HCT116 (cell line): Measurements from ENCODE around the gene IPCEF1. TPM values are rescaled to one million over a fixed set of nuclear protein-coding genes. Genes with fewer than 3 reads are reported as not detected.

Source experiments
- ATAC-seq: fragments of 200-7000 bp; cut with Tn5 transposase; 2 replicates; pipeline ENCODE4 v1.9.1; 2020; ENCODE audit warnings: mild to moderate bottlenecking, moderate library complexity
- BruUV-seq: library from RNA; stranded (reverse); fragments of 400-500 nt; replicated peaks from 2 replicates; lab custom pipeline; 2021; lab: Mats Ljungman, UMichigan
- CTCF ChIA-PET: fragments of 300-600 bp; sonication (Branson Sonifier 250); formaldehyde crosslinking; loops from one replicate; lab custom pipeline; 2021; ENCODE audit warnings: antibody characterized with exemption; lab: Charles Lee
- POLR2A ChIA-PET: fragments of 300-600, 350-600 bp; sonication (Branson Sonifier 250); formaldehyde crosslinking; loops from one replicate; lab custom pipeline; 2021; ENCODE audit warnings: antibody characterized with exemption; lab: Charles Lee
- RAD21 ChIA-PET, 2 experiments: fragments of 300-600 bp; sonication (Branson Sonifier 250); formaldehyde crosslinking; loops; one replicate each; lab custom pipeline; 2023; ENCODE audit warnings: low total read pairs in 2 of 2; ENCODE audit not compliant: uncharacterized antibody in 2 of 2, unreplicated experiment in 2 of 2, low non-redundant PET in 1 of 2; lab: Charles Lee
- DNase-seq: peaks from one replicate; pipeline ENCODE4 v3.0.0-alpha.2; 2010; ENCODE audit warnings: low read depth, low spot score
- H2AFZ ChIP-seq: fragments of 200-600 bp; shearing (Covaris generic), sonication (generic); 2 replicates; pipeline ENCODE4 v1.6.1; 2017; ENCODE audit warnings: low read depth, mixed run types, mixed read lengths, antibody characterized with exemption, low read length; ENCODE audit not compliant: poor library complexity, severe bottlenecking
- H3K27ac ChIP-seq: 2 replicates; pipeline ENCODE4 v1.5.1; 2012; ENCODE audit warnings: low read depth, low read length
- H3K27me3 ChIP-seq: fragments of 200-600 bp; sonication (generic); 2 replicates; pipeline ENCODE4 v1.6.1; 2016; ENCODE audit warnings: mixed run types, low read length, mixed read lengths; ENCODE audit not compliant: insufficient read depth
- H3K36me3 ChIP-seq, 2 experiments: fragments of 200-500 bp in 1 of 2; fragments of 200-600 bp in 1 of 2; sonication (Bioruptor generic) in 1 of 2; sonication (generic) in 1 of 2; 2 replicates each; pipeline versions ENCODE4 v1.5.1 to v1.6.1; 2014 to 2016; ENCODE audit warnings: low read length in 2 of 2, inconsistent platforms in 1 of 2, mixed read lengths in 1 of 2, mixed run types in 1 of 2; ENCODE audit not compliant: insufficient read depth in 2 of 2, control insufficient read depth in 1 of 2
- H3K4me1 ChIP-seq, 2 experiments: fragments of 200-600 bp in 1 of 2; sonication (generic) in 1 of 2; 2 replicates each; pipeline versions ENCODE4 v1.5.1 to v1.6.1; 2012 to 2017; ENCODE audit warnings: low read length in 2 of 2, inconsistent platforms in 1 of 2, mild to moderate bottlenecking in 1 of 2, mixed read lengths in 1 of 2, mixed run types in 1 of 2, moderate library complexity in 1 of 2; ENCODE audit not compliant: insufficient read depth in 2 of 2, control insufficient read depth in 1 of 2
- H3K4me2 ChIP-seq: fragments of 200-600 bp; sonication (generic); 2 replicates; pipeline ENCODE4 v1.6.1; 2017; ENCODE audit warnings: mixed run types, low read length, mixed read lengths
- H3K4me3 ChIP-seq, 2 experiments: fragments of 200-600 bp in 1 of 2; sonication (generic) in 1 of 2; replicated peaks in 1 of 2; 2 replicates each; pipeline ENCODE4 v1.5.1; 2011 to 2016; ENCODE audit warnings: low read length in 2 of 2, control low read depth in 1 of 2, low read depth in 1 of 2, mild to moderate bottlenecking in 1 of 2, mixed read lengths in 1 of 2, mixed run types in 1 of 2
- H3K79me2 ChIP-seq: fragments of 200-600 bp; sonication (generic); 2 replicates; pipeline ENCODE4 v1.6.1; 2017; ENCODE audit warnings: mild to moderate bottlenecking, mixed run types, low read length, moderate library complexity, mixed read lengths; ENCODE audit not compliant: insufficient read depth
- H3K9ac ChIP-seq: fragments of 200-600 bp; sonication (generic); 2 replicates; pipeline ENCODE4 v1.6.1; 2016; ENCODE audit warnings: low read length, mixed read lengths
- H3K9me2 ChIP-seq: fragments of 200-600 bp; sonication (generic), shearing (Covaris generic); 2 replicates; pipeline ENCODE4 v1.6.1; 2017; ENCODE audit warnings: mixed run types, mild to moderate bottlenecking, moderate library complexity; ENCODE audit not compliant: insufficient read depth
- H3K9me3 ChIP-seq, 2 experiments: fragments of 200-500 bp in 1 of 2; fragments of 200-600 bp in 1 of 2; sonication (Bioruptor generic) in 1 of 2; sonication (generic) in 1 of 2; 2 replicates each; pipeline ENCODE4 v1.6.1; 2014 to 2017; ENCODE audit warnings: low read length in 2 of 2, mixed read lengths in 2 of 2, inconsistent platforms in 1 of 2, low read depth in 1 of 2, mild to moderate bottlenecking in 1 of 2, mixed run types in 1 of 2, moderate library complexity in 1 of 2; ENCODE audit not compliant: control insufficient read depth in 1 of 2, insufficient read depth in 1 of 2
- H4K20me1 ChIP-seq: fragments of 200-600 bp; sonication (generic), shearing (Covaris generic); 2 replicates; pipeline ENCODE4 v1.6.1; 2017; ENCODE audit warnings: mixed run types, mild to moderate bottlenecking, moderate library complexity; ENCODE audit not compliant: insufficient read depth
- CEBPB ChIP-seq: IDR thresholded peaks from 2 replicates; pipeline ENCODE4 v1.6.1; 2012; ENCODE audit warnings: low read depth
- EGR1 ChIP-seq: IDR thresholded peaks from 2 replicates; pipeline ENCODE4 v1.6.1; 2012; ENCODE audit warnings: low read depth
- EZH2 ChIP-seq: fragments of 200-600 bp; sonication (generic); IDR thresholded peaks from 2 replicates; pipeline ENCODE4 v1.6.1; 2017; ENCODE audit warnings: antibody characterized with exemption, mixed run types
- POLR2A ChIP-seq: IDR thresholded peaks from 2 replicates; pipeline ENCODE4 v1.7.0; 2011; ENCODE audit warnings: borderline replicate concordance; ENCODE audit not compliant: insufficient read depth, insufficient read length; ENCODE audit errors: extremely low read depth
- RAD21 ChIP-seq: IDR thresholded peaks from 2 replicates; pipeline ENCODE4 v1.6.1; 2012; ENCODE audit warnings: low read depth, mild to moderate bottlenecking
- SIN3A ChIP-seq: IDR thresholded peaks from 2 replicates; pipeline ENCODE4 v1.6.1; 2012; ENCODE audit warnings: low read depth
- TCF7L2 ChIP-seq: IDR thresholded peaks from 2 replicates; pipeline ENCODE4 v1.7.0; 2011; ENCODE audit warnings: borderline replicate concordance, inconsistent platforms; ENCODE audit not compliant: insufficient read depth, insufficient read length; ENCODE audit errors: extremely low read depth
- YY1 ChIP-seq: IDR thresholded peaks from 2 replicates; pipeline ENCODE4 v1.6.1; 2011; ENCODE audit warnings: low read length, low read depth, moderate library complexity, mild to moderate bottlenecking; ENCODE audit not compliant: insufficient replicate concordance; ENCODE audit errors: extremely low read depth
- ZFX ChIP-seq: fragments of 450-650 bp; IDR thresholded peaks from 2 replicates; pipeline ENCODE4 v1.6.1; 2017
- ZNF274 ChIP-seq: fragments of 200-500 bp; sonication (Bioruptor generic); IDR thresholded peaks from 2 replicates; pipeline ENCODE4 v1.6.1; 2014; ENCODE audit warnings: mild to moderate bottlenecking, low read depth, low read length, inconsistent platforms
- intact Hi-C: fragments of 100-400 bp; cut with micrococcal nuclease; formaldehyde crosslinking; loops from 2 replicates; pipeline ENCODE4 v1.10.0; 2022
- total RNA-seq: library from RNA; stranded (reverse); gene quantifications from one replicate; pipeline ENCODE4 v1.2.1, GENCODE V29; 2021; ENCODE audit not compliant: unreplicated experiment
- TF ChIP-seq, protein P1 (sequence below): IDR thresholded peaks from 2 replicates; pipeline ENCODE4 v1.6.1; 2012

IPCEF1 gene
- total RNA-seq, 1 experiment from 2014 or later, result 0.32 TPM

DNA sequence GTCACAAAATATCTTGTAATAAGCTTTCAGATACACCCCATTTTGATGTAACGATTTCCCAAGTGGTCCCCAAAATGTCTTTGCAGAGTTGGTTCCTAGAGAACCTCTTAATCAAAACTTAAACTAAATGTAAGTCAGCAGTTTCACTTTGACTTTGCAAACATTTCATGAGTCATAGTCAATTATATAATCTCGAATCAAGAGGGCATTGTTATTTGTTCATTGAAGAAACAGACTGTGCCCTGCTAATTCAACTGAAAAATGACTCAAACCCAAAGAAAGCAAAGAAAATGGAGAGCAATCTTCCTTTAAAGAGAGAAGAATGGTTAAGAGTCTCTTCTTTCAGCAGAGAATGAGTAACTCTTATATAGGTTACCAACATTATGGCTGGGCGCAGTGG lies 58.3 kb downstream of the IPCEF1 start:
- Histone ChIP-seq H3K36me3 (no peaks in the 10 kb centered on the region), H3K4me3 (no peak overlapping the region), H3K4me1 (peaks cover 2 to 4% of the 10 kb centered on the region in 2 experiments; a peak in 1 of 4 replicates), H2AFZ (no peak overlapping the region), H3K9me3 (no peaks in the 10 kb centered on the region), H3K9ac (no peak overlapping the region), H4K20me1 (no peaks in the 10 kb centered on the region), H3K4me2 (no peak overlapping the region), H3K27me3 (no peaks in the 10 kb centered on the region), H3K79me2 (no peaks in the 10 kb centered on the region), H3K27ac (no peak overlapping the region), H3K9me2 (no peaks in the 10 kb centered on the region; the same call in 1 of the 2 replicates)
- ChIA-PET RAD21 (no interaction called here), POLR2A (no interaction called here), CTCF (no interaction called here)
- DNase-seq, result no peak
- no peak for ATAC-seq
- no TSS peak for BruUV-seq
- intact Hi-C loops, result no loop called here
- TF ChIP-seq RAD21 (no peak), YY1 (no peak)

DNA sequence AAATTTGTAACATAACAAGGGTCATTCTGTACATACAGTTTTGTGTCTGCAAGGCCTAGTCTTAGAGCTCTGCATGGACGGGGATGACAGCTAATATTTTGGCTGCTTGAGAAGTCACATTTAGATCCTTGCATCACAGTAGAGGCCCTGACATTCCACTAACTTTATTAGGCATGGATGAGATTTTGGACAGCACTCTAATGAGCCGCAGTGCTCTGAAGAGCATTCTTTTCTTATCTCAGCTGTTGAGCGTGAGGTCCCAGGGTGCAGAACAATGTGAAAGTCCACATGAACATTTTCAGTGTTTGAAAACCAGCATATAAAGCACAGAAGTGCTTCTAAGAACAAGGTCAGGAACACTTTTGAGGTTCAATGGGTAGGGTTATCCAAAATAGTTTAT lies 58.9 kb downstream of the IPCEF1 start:
- no peak overlapping the region for H3K4me3 ChIP-seq
- intact Hi-C loops, result no loop called here
- ATAC-seq, result no peak
- no peaks in the 10 kb centered on the region for H3K27me3 ChIP-seq
- H3K9me2 ChIP-seq, result no peaks in the 10 kb centered on the region; the same call in 1 of the 2 replicates
- ChIA-PET POLR2A (no interaction called here), RAD21 (no interaction called here), CTCF (no interaction called here)
- H3K27ac ChIP-seq, result no peak overlapping the region
- H2AFZ ChIP-seq, result no peak overlapping the region
- H3K9ac ChIP-seq, result no peak overlapping the region
- H4K20me1 ChIP-seq, result no peaks in the 10 kb centered on the region
- H3K79me2 ChIP-seq, result no peaks in the 10 kb centered on the region
- H3K9me3 ChIP-seq, result no peaks in the 10 kb centered on the region
- no peak overlapping the region for H3K4me2 ChIP-seq
- H3K4me1 ChIP-seq, result peaks cover 2 to 9% of the 10 kb centered on the region in 2 experiments; a peak in 2 of 4 replicates
- TF ChIP-seq YY1 (no peak), EZH2 (no peak), ZNF274 (no peak), TCF7L2 (no peak), ZFX (no peak), POLR2A (no peak), EGR1 (no peak), SIN3A (no peak), CEBPB (no peak)
- TF ChIP-seq, protein P1, sequence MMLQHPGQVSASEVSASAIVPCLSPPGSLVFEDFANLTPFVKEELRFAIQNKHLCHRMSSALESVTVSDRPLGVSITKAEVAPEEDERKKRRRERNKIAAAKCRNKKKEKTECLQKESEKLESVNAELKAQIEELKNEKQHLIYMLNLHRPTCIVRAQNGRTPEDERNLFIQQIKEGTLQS, result no peak
- H3K36me3 ChIP-seq, result no peaks in the 10 kb centered on the region
- BruUV-seq, result no TSS peak
- DNase-seq, result no peak
